H1 (cell line): ENCODE results near the gene SESN1.
"Not testable (repeated sequence)": the region's sequence is repeated elsewhere in the genome, so short reads cannot be mapped to it uniquely, and the experiment has no call there.

Source experiments
- CEBPB ChIP-seq: IDR thresholded peaks from 2 replicates; pipeline ENCODE4 v1.6.1; 2012; ENCODE audit warnings: low read depth, low read length
- CHD1 ChIP-seq: IDR thresholded peaks from 2 replicates; pipeline ENCODE4 v1.6.1; 2012; ENCODE audit warnings: low read depth, low read length, improper control_type of control experiment
- EP300 ChIP-seq, 2 experiments: IDR thresholded peaks; 1 replicate in 1 of 2; 2 replicates in 1 of 2; pipeline ENCODE4 v1.6.1; 2011 to 2012; ENCODE audit warnings: low read depth in 2 of 2, low read length in 2 of 2, mild to moderate bottlenecking in 2 of 2, borderline replicate concordance in 1 of 2, inconsistent platforms in 1 of 2, moderate library complexity in 1 of 2
- EZH2 ChIP-seq: fragments of 200-600 bp; sonication (generic); IDR thresholded peaks from 2 replicates; pipeline ENCODE4 v1.7.1; 2012; ENCODE audit warnings: low read depth, mild to moderate bottlenecking, moderate library complexity, low read length, inconsistent platforms; ENCODE audit not compliant: severe bottlenecking
- FOSL1 ChIP-seq: IDR thresholded peaks from 2 replicates; pipeline ENCODE4 v1.6.1; 2011; ENCODE audit warnings: mild to moderate bottlenecking, low read depth, low read length, moderate library complexity; ENCODE audit not compliant: insufficient read depth
- KDM1A ChIP-seq: fragments of 200-600, 300-600 bp; sonication (generic); IDR thresholded peaks from 2 replicates; pipeline ENCODE4 v1.7.1; 2016; ENCODE audit warnings: mild to moderate bottlenecking, low read length, borderline replicate concordance
- NRF1 ChIP-seq: IDR thresholded peaks from 2 replicates; pipeline ENCODE4 v1.6.1; 2011; ENCODE audit warnings: mild to moderate bottlenecking, low read depth, low read length, improper control_type of control experiment
- TF ChIP-seq, protein P1 (sequence below): IDR thresholded peaks from 2 replicates; pipeline ENCODE4 v1.6.1; 2012; ENCODE audit warnings: inconsistent platforms
- TF ChIP-seq, protein P2 (sequence below), 3 experiments: IDR thresholded peaks; 1 replicate in 2 of 3; 2 replicates in 1 of 3; pipeline versions ENCODE4 v1.5.1 to v1.6.1; 2011; ENCODE audit warnings: low read length in 3 of 3, mild to moderate bottlenecking in 3 of 3, inconsistent platforms in 2 of 3, low read depth in 1 of 3, moderate library complexity in 1 of 3; ENCODE audit not compliant: insufficient read depth in 1 of 3; ENCODE audit errors: control extremely low read depth in 1 of 3

DNA sequence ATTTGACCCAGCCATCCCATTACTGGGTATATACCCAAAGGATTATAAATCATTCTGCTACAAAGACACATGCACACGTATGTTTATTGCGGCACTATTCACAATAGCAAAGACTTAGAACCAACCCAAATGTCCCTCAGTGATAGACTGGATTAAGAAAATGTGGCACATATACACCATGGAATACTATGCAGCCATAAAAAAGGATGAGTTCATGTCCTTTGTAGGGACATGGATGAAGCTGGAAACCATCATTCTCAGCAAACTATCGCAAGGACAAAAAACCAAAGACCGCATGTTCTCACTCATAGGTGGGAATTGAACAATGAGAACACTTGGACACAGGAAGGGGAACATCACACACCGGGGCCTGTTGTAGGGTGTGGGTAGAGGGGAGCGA lies 41.4 kb upstream of the SESN1 start:
- TF ChIP-seq, protein P1, sequence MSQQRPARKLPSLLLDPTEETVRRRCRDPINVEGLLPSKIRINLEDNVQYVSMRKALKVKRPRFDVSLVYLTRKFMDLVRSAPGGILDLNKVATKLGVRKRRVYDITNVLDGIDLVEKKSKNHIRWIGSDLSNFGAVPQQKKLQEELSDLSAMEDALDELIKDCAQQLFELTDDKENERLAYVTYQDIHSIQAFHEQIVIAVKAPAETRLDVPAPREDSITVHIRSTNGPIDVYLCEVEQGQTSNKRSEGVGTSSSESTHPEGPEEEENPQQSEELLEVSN = not testable (repeated sequence)
- TF ChIP-seq CHD1; EP300 (IDR thresholded peaks at IDR 0.05; ENCODE audit: borderline replicate concordance in 1 of 2, low read depth in 2 of 2, low read length in 2 of 2); FOSL1; CEBPB; NRF1; EZH2; KDM1A: not testable (repeated sequence)
- TF ChIP-seq, protein P2, sequence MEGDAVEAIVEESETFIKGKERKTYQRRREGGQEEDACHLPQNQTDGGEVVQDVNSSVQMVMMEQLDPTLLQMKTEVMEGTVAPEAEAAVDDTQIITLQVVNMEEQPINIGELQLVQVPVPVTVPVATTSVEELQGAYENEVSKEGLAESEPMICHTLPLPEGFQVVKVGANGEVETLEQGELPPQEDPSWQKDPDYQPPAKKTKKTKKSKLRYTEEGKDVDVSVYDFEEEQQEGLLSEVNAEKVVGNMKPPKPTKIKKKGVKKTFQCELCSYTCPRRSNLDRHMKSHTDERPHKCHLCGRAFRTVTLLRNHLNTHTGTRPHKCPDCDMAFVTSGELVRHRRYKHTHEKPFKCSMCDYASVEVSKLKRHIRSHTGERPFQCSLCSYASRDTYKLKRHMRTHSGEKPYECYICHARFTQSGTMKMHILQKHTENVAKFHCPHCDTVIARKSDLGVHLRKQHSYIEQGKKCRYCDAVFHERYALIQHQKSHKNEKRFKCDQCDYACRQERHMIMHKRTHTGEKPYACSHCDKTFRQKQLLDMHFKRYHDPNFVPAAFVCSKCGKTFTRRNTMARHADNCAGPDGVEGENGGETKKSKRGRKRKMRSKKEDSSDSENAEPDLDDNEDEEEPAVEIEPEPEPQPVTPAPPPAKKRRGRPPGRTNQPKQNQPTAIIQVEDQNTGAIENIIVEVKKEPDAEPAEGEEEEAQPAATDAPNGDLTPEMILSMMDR (IDR thresholded peaks at IDR 0.05; ENCODE audit: control extremely low read depth in 1 of 3, insufficient read depth in 1 of 3, low read depth in 1 of 3, low read length in 3 of 3) = not testable (repeated sequence)
